Ovary (tissue), 3 donors: Measurements from ENCODE around the gene SLC39A13.

ENCODE experiments used
- EP300 ChIP-seq: sonication (generic); formaldehyde crosslinking; IDR thresholded peaks from one replicate; pipeline ENCODE4 v1.6.1; 2017; ENCODE audit warnings: antibody characterized with exemption
- POLR2A ChIP-seq: fragments of 450-650 bp; IDR thresholded peaks from one replicate; pipeline ENCODE4 v1.6.1; 2017; ENCODE audit warnings: antibody characterized with exemption, mild to moderate bottlenecking, moderate library complexity
- TF ChIP-seq, protein P1 (sequence below), 3 donors: fragments of 450-650 bp in 2 of 3; fragments of 200-600 bp in 1 of 3; IDR thresholded peaks; one replicate each; pipeline versions ENCODE4 v1.5.1 to v1.8.0; 2016 to 2022; ENCODE audit warnings: antibody characterized with exemption in 3 of 3, mild to moderate bottlenecking in 1 of 3
- donor health status: DM: no; HTN: no; CAD: no.

DNA sequence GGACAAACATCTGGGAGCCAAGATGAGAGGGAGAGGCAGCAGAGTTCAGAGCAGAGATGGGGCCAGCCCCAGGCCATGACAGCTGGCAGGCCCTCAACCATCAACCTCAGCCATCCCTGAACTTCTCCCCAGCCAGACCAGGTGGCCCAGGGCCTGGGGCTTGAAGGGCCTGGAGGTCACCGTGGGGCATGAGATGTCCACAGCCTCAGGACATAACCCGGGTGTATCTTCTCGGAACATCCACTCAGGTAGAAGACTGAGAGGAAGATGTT, 12.4 kb upstream of the SLC39A13 start:
- TF ChIP-seq, protein P1, sequence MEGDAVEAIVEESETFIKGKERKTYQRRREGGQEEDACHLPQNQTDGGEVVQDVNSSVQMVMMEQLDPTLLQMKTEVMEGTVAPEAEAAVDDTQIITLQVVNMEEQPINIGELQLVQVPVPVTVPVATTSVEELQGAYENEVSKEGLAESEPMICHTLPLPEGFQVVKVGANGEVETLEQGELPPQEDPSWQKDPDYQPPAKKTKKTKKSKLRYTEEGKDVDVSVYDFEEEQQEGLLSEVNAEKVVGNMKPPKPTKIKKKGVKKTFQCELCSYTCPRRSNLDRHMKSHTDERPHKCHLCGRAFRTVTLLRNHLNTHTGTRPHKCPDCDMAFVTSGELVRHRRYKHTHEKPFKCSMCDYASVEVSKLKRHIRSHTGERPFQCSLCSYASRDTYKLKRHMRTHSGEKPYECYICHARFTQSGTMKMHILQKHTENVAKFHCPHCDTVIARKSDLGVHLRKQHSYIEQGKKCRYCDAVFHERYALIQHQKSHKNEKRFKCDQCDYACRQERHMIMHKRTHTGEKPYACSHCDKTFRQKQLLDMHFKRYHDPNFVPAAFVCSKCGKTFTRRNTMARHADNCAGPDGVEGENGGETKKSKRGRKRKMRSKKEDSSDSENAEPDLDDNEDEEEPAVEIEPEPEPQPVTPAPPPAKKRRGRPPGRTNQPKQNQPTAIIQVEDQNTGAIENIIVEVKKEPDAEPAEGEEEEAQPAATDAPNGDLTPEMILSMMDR (IDR thresholded peaks at IDR 0.05): no peak
- TF ChIP-seq POLR2A (no peak), EP300 (no peak)
